Measurements from ENCODE around the gene RBM6.

The RBM6 gene

DNA sequence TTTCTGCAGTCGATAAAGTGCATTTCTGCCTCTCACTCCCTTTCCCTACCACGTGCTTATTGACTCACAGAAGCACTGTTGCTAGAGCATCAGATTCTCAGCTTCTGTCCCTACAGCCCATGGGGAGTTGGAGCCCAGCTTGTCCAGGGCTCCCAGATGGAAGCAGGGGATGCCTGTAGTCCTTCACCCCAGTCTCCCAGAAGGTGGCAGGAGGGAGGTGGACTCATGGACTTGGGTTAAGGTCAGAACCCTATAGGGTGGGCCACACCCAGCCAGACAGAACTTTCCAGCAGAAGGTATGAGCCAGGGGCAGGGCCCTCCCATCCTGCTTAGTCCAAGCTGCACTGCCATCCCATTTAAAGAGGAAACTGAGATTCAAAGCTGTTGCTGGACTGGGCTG lies 182.1 kb downstream of the RBM6 start:
- H3K4me3 Mint-ChIP-seq = no peak overlapping the region
- no peak overlapping the region for H3K27ac Mint-ChIP-seq
- H3K4me1 Mint-ChIP-seq = no peaks in the 10 kb centered on the region
- H3K36me3 Mint-ChIP-seq = peaks cover 2% of the 10 kb centered on the region
- no peaks in the 10 kb centered on the region for H3K27me3 Mint-ChIP-seq
- no peaks in the 10 kb centered on the region for H3K9me3 Mint-ChIP-seq

DNA sequence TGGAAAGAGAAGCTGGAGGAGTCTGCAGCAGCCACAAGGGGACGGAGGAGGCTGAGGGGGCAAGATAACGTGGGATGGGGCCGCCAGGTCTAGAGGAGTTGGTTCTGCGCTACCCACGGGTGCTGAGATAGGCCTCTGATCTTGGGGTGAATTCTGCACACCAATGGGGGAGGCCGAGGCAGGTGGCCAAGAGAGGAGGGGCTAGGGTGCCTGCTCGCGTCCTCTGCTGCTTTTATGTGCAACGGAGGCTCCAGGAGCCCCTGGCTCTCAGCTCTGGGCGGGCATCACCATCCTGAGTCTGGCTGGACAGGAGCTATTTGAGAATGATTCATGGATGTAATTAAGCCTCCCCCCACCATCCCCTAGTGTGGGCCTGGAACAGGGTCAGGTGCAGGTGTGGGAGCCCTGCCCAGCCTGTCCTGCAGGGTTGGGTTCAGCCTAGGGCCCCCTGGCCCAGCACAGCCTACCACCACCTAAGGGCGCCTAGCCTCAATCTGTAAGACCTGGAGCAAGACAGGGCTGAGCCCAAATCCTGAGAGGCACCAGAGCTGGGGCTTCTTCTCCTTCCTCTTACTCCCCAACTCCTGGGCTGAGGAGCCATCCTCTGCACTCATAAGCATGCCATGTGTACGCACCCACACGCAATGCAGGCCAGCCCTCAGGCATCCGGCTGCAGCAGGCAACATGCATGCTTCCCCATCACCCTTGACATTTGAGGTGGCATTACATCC lies 182.9 kb downstream of the RBM6 start:
- peaks cover 2% of the 10 kb centered on the region for H3K36me3 Mint-ChIP-seq
- H3K9me3 Mint-ChIP-seq = no peaks in the 10 kb centered on the region
- H3K4me1 Mint-ChIP-seq = no peaks in the 10 kb centered on the region
- H3K27ac Mint-ChIP-seq = no peak overlapping the region
- no peak overlapping the region for H3K4me3 Mint-ChIP-seq
- H3K27me3 Mint-ChIP-seq = no peaks in the 10 kb centered on the region

DNA sequence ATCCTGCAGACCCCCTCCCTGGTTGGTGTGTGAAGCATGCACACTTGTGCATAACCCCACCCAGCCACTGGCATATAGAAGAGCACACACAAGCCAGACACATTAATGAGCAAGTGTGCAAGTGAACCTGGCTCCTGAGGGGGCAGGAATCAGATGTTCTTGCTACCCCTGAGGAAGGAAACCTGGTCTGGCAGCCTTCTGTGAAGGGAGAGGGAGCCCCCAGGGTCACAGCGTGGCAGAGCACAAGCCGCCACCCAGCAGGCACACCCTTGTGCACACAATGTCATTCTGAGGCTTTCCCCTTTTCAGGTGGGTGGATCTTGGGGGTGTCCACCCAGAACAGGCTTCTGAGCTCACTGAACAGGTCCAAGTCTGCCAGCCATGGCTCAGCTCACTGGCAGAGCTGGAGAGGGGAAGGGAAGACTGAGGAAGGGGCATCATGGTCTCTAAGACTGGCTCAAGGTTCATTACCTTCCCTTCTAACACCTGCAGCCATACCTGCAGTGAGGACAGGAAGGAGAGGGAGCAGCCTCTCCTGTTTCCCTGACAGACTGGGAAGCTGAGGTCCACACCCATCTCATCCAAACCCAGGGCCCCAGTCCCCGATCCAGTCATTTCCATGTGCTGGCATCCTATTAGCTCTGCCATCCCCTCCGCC lies 183.6 kb downstream of the RBM6 start:
- Mint-ChIP-seq H3K9me3 (no peaks in the 10 kb centered on the region), H3K4me1 (no peaks in the 10 kb centered on the region), H3K27ac (no peak overlapping the region), H3K4me3 (no peak overlapping the region), H3K27me3 (no peaks in the 10 kb centered on the region), H3K36me3 (no peaks in the 10 kb centered on the region)

DNA sequence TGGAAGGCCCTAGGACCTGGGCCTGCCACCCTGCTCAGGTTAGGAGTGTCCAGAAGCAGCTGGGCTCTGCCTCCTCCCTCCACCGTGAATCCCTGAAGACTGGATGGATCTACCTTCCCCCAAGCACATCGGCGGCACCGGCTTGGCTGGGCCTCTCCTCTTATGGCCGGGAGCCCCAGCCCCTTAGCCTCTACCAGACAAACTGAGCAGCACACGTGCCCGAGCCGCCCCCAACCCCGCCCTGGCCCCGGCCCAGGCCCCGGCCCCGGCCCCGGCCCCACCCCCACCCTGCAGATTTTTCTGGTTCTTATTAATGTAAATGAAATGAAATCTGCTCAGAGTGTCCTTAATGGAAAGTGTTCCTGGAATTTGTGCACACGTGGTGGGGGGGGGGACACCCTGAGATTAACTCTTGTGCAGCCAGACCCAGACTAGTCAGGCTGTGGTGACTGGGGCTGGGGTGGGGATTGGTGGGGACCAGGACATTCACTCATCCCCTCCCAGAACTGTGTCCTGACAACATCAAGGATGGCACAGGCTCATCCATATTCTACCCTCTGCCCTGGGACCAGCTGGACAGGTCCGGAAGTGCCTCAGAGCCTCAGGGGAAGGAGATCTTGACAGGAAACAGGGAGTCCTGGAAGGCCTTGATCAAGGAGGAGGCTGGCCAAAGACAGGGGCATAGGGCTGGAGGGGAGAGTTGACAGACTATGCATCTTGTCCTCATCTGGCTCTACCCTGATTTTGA lies 184.3 kb downstream of the RBM6 start:
- Mint-ChIP-seq H3K9me3 (no peaks in the 10 kb centered on the region), H3K4me1 (no peaks in the 10 kb centered on the region), H3K27me3 (no peaks in the 10 kb centered on the region), H3K4me3 (no peak overlapping the region), H3K27ac (no peak overlapping the region), H3K36me3 (no peaks in the 10 kb centered on the region)

DNA sequence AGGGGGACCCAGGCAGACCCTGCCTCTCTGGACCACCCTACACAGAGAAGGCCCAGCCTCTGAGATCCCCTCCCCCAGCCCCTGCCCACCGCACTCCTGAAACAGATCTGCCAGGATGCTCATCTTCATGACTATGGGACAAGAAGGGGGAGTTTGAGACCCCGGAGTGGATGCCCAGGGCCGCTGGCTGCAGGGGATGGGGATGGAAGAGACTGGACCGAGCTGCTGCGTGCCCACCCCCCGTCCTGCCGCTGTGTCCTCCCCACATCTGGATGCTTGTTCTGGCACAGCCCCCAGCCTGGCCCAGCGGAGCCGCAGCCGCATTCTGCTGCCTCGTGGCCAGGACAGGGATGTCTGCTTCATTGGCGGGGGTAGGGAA lies 184.8 kb downstream of the RBM6 start:
- no peaks in the 10 kb centered on the region for H3K4me1 Mint-ChIP-seq
- H3K27ac Mint-ChIP-seq = no peak overlapping the region
- H3K4me3 Mint-ChIP-seq = no peak overlapping the region
- no peaks in the 10 kb centered on the region for H3K27me3 Mint-ChIP-seq
- no peaks in the 10 kb centered on the region for H3K36me3 Mint-ChIP-seq
- no peaks in the 10 kb centered on the region for H3K9me3 Mint-ChIP-seq

DNA sequence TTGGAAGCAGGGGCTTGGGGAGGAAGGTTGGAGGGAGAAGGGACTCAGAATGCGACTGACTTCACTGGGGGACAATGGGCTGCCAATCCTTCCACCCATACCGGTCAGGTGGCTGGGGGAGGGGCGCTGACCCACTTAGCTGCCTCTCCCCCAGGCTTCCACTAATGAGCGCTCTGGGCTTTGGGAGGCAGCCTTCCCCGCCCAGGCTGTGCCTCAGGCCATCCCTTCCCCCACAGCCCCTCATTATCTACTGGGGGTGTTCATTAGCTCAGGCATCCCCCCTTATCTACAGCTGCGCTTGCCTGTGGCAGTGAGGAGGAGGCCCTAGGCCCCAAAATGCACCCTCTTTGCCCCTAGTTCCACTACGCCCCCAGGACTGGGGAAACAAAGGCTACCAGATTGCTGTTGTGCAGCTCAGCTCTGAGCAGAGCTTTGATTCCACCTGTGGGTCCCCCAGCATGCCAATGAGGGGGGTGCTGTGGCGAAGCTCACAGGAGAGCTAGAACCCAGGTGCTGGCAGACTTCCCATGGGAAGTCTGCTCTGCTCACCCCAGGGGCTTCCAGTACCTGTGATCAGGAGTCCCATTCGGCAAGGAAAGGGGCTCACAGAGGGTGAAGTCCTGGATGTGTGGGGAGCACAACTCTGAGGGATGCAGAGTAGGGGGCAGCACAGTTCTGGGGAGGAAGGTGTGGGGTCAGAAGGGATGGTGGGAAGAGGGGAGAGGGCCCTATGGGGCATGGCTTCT lies 185.8 kb downstream of the RBM6 start:
- Mint-ChIP-seq H3K9me3 (no peaks in the 10 kb centered on the region), H3K27ac (no peak overlapping the region), H3K36me3 (no peaks in the 10 kb centered on the region)

DNA sequence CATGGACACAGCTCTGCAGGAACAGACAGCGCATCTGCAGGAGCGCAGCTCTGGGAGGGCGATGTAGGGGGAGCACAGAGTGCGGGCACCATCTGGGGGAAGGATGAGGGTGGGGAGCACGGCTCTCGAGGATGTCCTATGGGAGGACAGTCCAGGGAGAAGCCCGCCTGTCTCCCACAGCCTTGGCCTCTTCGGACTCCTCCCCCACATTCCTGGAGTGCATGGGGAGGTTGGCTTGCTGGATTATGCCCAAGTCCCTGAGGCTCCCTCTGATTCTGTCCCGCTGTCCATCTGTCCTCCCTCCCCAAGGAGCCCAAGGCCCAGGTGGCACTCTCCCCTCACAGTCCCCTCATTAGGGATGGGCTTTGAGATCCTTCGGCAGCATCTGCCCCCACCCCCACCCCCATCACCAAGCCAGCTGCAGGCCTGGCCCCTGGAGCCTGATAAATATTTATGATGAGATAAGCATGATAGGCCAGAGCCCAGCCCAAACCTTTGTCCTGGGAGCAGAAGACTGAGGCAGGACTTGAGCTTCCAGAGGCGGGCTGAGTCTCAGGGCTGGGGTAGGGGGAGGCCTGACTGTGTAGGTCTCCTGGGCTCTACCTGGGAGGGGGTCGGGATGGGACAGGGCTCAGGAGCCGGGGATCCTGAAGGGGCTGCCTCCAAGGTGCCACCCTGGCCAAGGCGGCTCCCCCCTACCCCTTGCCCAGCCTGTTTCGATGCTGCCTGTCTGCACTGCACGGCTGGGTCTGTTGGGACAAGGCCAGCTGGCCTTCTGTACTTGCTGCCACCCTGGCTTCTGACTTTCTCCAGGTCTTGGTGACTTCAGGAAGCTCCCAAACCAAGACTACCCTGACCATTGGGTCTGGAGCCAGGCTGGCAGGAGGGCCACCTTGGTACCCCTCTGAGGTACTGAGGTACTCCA lies 186.6 kb downstream of the RBM6 start:
- Mint-ChIP-seq H3K9me3 (no peaks in the 10 kb centered on the region), H3K27me3 (no peaks in the 10 kb centered on the region), H3K4me1 (no peaks in the 10 kb centered on the region), H3K27ac (no peak overlapping the region), H3K36me3 (no peaks in the 10 kb centered on the region), H3K4me3 (no peak overlapping the region)

More for the DNA sequence above, 185.8 kb downstream of the RBM6 start:
- Mint-ChIP-seq H3K4me3 (no peak overlapping the region), H3K4me1 (no peaks in the 10 kb centered on the region), H3K27me3 (no peaks in the 10 kb centered on the region)

All from activated naive CD4-positive, alpha-beta T cell treated with anti-CD3 and anti-CD28 coated beads, Interleukin-2, amount 50 U/mL, for 24 hours (primary cell).